ENCODE data around the gene NANOS3. TPM values are rescaled to one million over a fixed set of nuclear protein-coding genes. Genes with fewer than 3 reads are reported as not detected.
A peak's percentile ranks its signal among the peaks of the same experiment; 100 is the strongest.

Gene NANOS3
- total RNA-seq, 4 donors from 2014 or later, result not detected

GRCh38 chr19:13909430-13909829 is 32.5 kb downstream of the NANOS3 start:
- intact Hi-C loops (cut with DNase I; ENCODE audit: low total_unique reads), result no loop called here
- DNase-seq, result peak; percentile 76
- no peaks in the 10 kb centered on the region for H3K27me3 ChIP-seq
- in situ Hi-C loops (cut with MboI; ENCODE audit: low pct_ligation_motif_present in 1 of 4, low pct_unique_long_range_greater_than_20kb in 1 of 4, low sequenced_read_pairs in 3 of 4), result no loop called here
- H3K27ac ChIP-seq, result peak overlapping the region; percentile 46 to 93 (median 66)
- WGBS, 2 donors (ENCODE audit: low coverage in 1 of 2), result 55% methylated on average over 2 of the region's 2 CpGs; no CpG with 5 or more reads in 1 of the 2 donors
- no peak for TF ChIP-seq EP300 (IDR thresholded peaks at IDR 0.05; ENCODE audit: low read depth)
- peak in 2 of 3 donors; percentile 10 to 23 for TF ChIP-seq POLR2AphosphoS5 (IDR thresholded peaks at IDR 0.05)
- H3K4me1 ChIP-seq, result peaks cover 6 to 41% (median 31%) of the 10 kb centered on the region in 4 donors
- H3K36me3 ChIP-seq, result peaks cover 0 to 28% (median 12%) of the 10 kb centered on the region in 4 donors
- no peaks in the 10 kb centered on the region for H3K9me3 ChIP-seq
- H3K4me3 ChIP-seq, result no peak overlapping the region

DNA sequence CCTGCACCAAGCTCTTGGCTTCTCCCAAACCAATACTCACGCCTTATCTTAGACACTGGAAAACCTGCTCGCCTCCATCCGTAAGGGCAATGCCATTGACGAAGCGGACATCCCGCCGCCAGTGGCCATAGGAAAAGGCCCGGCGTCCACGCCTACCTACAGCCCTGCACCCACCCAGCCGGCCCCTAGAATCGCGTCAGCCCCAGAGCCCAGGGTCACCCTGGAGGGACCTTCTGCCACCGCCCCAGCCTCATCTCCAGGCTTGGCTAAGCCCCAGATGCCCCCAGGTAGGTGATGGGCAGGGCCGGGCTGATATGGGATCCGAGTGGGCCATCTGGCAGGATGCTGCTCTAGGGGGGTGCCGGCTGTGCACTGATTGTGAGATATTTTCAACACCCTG is 36.4 kb downstream of the NANOS3 start:
- in situ Hi-C loops (cut with MboI; ENCODE audit: low pct_ligation_motif_present in 1 of 4, low pct_unique_long_range_greater_than_20kb in 1 of 4, low sequenced_read_pairs in 3 of 4), result no loop called here
- H3K27me3 ChIP-seq, result no peaks in the 10 kb centered on the region
- no peak overlapping the region for H3K27ac ChIP-seq
- no peak for DNase-seq
- peaks cover 0 to 33% (median 16%) of the 10 kb centered on the region in 4 donors for H3K4me1 ChIP-seq
- H3K36me3 ChIP-seq, result peaks cover 0 to 50% (median 24%) of the 10 kb centered on the region in 4 donors
- H3K4me3 ChIP-seq, result no peak overlapping the region
- 92% methylated on average over 17 of the region's 17 CpGs; no CpG with 5 or more reads in 1 of the 2 donors for WGBS, 2 donors (ENCODE audit: low coverage in 1 of 2)
- intact Hi-C loops (cut with DNase I; ENCODE audit: low total_unique reads), result no loop called here
- TF ChIP-seq POLR2AphosphoS5 (IDR thresholded peaks at IDR 0.05) (no peak), POLR2A (IDR thresholded peaks at IDR 0.05) (no peak)
- no peaks in the 10 kb centered on the region for H3K9me3 ChIP-seq

- H3K4me1 ChIP-seq, result peaks cover 0 to 19% (median 8%) of the 10 kb centered on the region in 4 donors
- H3K4me3 ChIP-seq, result no peak overlapping the region
- no peak overlapping the region for H3K27ac ChIP-seq
- DNase-seq, result no peak
- in situ Hi-C loops (cut with MboI; ENCODE audit: low pct_ligation_motif_present in 1 of 4, low pct_unique_long_range_greater_than_20kb in 1 of 4, low sequenced_read_pairs in 3 of 4), result no loop called here
- peaks cover 0 to 64% (median 32%) of the 10 kb centered on the region in 4 donors for H3K36me3 ChIP-seq
- TF ChIP-seq CTCF (IDR thresholded peaks at IDR 0.05) (no peak), EP300 (IDR thresholded peaks at IDR 0.05; ENCODE audit: low read depth) (no peak), POLR2AphosphoS5 (IDR thresholded peaks at IDR 0.05) (no peak), POLR2A (IDR thresholded peaks at IDR 0.05) (no peak)
- H3K27me3 ChIP-seq, result no peaks in the 10 kb centered on the region
- no peaks in the 10 kb centered on the region for H3K9me3 ChIP-seq
- 76 to 77% methylated on average over 2 to 3 of the region's 3 CpGs for WGBS, 2 donors (ENCODE audit: low coverage in 1 of 2)
- intact Hi-C loops (cut with DNase I; ENCODE audit: low total_unique reads), result no loop called here
These were observed 37.8 kb downstream of the NANOS3 start for GRCh38 chr19:13914777-13915176.

GRCh38 chr19:13917888-13918406 is 41.0 kb downstream of the NANOS3 start:
- WGBS, 2 donors (ENCODE audit: low coverage in 1 of 2), result 92% methylated on average over 11 to 14 of the region's 14 CpGs
- DNase-seq, result no peak
- no peak for TF ChIP-seq EP300 (IDR thresholded peaks at IDR 0.05; ENCODE audit: low read depth)
- no peak for TF ChIP-seq POLR2A (IDR thresholded peaks at IDR 0.05)
- no peak for TF ChIP-seq POLR2AphosphoS5 (IDR thresholded peaks at IDR 0.05)
- no peak for TF ChIP-seq CTCF (IDR thresholded peaks at IDR 0.05)
- Histone ChIP-seq H3K27me3 (no peaks in the 10 kb centered on the region), H3K36me3 (peaks cover 0 to 79% (median 37%) of the 10 kb centered on the region in 4 donors), H3K4me3 (no peak overlapping the region), H3K9me3 (no peaks in the 10 kb centered on the region), H3K4me1 (peaks cover 0 to 18% (median 7%) of the 10 kb centered on the region in 4 donors), H3K27ac (no peak overlapping the region)
- intact Hi-C loops (cut with DNase I; ENCODE audit: low total_unique reads) (no loop called here), in situ Hi-C loops (cut with MboI; ENCODE audit: low pct_ligation_motif_present in 1 of 4, low pct_unique_long_range_greater_than_20kb in 1 of 4, low sequenced_read_pairs in 3 of 4) (no loop called here)

- Histone ChIP-seq H3K27me3 (no peaks in the 10 kb centered on the region), H3K36me3 (peaks cover 0 to 79% (median 37%) of the 10 kb centered on the region in 4 donors), H3K4me1 (peaks cover 0 to 18% (median 7%) of the 10 kb centered on the region in 4 donors), H3K4me3 (no peak overlapping the region), H3K9me3 (no peaks in the 10 kb centered on the region), H3K27ac (no peak overlapping the region)
- intact Hi-C loops (cut with DNase I; ENCODE audit: low total_unique reads), result no loop called here
- WGBS, 2 donors (ENCODE audit: low coverage in 1 of 2), result 95% methylated on average over 23 of the region's 34 CpGs; no CpG with 5 or more reads in 1 of the 2 donors
- no peak for TF ChIP-seq POLR2A (IDR thresholded peaks at IDR 0.05)
- no peak for TF ChIP-seq CTCF (IDR thresholded peaks at IDR 0.05)
- TF ChIP-seq EP300 (IDR thresholded peaks at IDR 0.05; ENCODE audit: low read depth), result no peak
- no peak for TF ChIP-seq POLR2AphosphoS5 (IDR thresholded peaks at IDR 0.05)
- no peak for DNase-seq
- in situ Hi-C loops (cut with MboI; ENCODE audit: low pct_ligation_motif_present in 1 of 4, low pct_unique_long_range_greater_than_20kb in 1 of 4, low sequenced_read_pairs in 3 of 4), result no loop called here
These were observed 41.9 kb downstream of the NANOS3 start for GRCh38 chr19:13918726-13919411.

Data from transverse colon (tissue), 4 donors.